Esophagus squamous epithelium (tissue), 5 donors: ENCODE data around the gene SLC25A43. TPM values are rescaled to one million over a fixed set of nuclear protein-coding genes. Genes with fewer than 3 reads are reported as not detected.

ENCODE experiments used
- DNase-seq: peaks from one replicate; lab custom pipeline; 2025; lab: John Stamatoyannopoulos, UW
- H3K27ac ChIP-seq, 4 donors: fragments of 200-600 bp; sonication (generic); one replicate each; pipeline ENCODE4 v1.5.1; 2016 to 2019; ENCODE audit warnings: mild to moderate bottlenecking in 1 of 4
- H3K27me3 ChIP-seq, 4 donors: fragments of 200-600 bp; sonication (generic); 1 replicate in 3 of 4; 2 replicates in 1 of 4; pipeline versions ENCODE4 v1.5.1 to v1.6.0; 2017 to 2021; ENCODE audit warnings: antibody characterized with exemption in 1 of 4
- H3K36me3 ChIP-seq, 3 donors: fragments of 200-600 bp; sonication (generic); one replicate each; pipeline ENCODE4 v1.5.1; 2016 to 2019
- H3K4me1 ChIP-seq, 3 donors: fragments of 200-600 bp; sonication (generic); one replicate each; pipeline ENCODE4 v1.5.1; 2017 to 2019
- H3K4me3 ChIP-seq, 4 donors: fragments of 200-600 bp; sonication (generic); 1 replicate in 3 of 4; 2 replicates in 1 of 4; pipeline ENCODE4 v1.5.1; 2016 to 2019; ENCODE audit warnings: mild to moderate bottlenecking in 2 of 4, moderate library complexity in 1 of 4
- H3K9me3 ChIP-seq, 3 donors: fragments of 200-600 bp; sonication (generic); one replicate each; pipeline ENCODE4 v1.5.1; 2016 to 2019
- POLR2A ChIP-seq, 4 donors: fragments of 450-650 bp; IDR thresholded peaks; one replicate each; pipeline ENCODE4 v1.6.1; 2017; ENCODE audit warnings: antibody characterized with exemption in 4 of 4, mild to moderate bottlenecking in 4 of 4, moderate library complexity in 3 of 4
- WGBS, 2 donors: methylation state at CpG; one replicate each; pipeline ENCODE4 v1.1.5; 2018; 5-methylcytosine and 5-hydroxymethylcytosine counted together
- intact Hi-C: fragments of 100-400 bp; cut with DNase I; formaldehyde crosslinking; loops from one replicate; pipeline ENCODE4 v1.15.0; 2022
- total RNA-seq, 4 donors: library from RNA; depleted of rRNA; stranded (reverse); fragments of >200 nt; gene quantifications; one replicate each; pipeline ENCODE4 v1.1.0, GENCODE V29; 2016
- TF ChIP-seq, protein P1 (sequence below), 6 experiments: fragments of 450-650 bp in 4 of 6; fragments of 200-600 bp in 2 of 6; sonication (generic) in 2 of 6; IDR thresholded peaks; one replicate each; pipeline ENCODE4 v1.5.1; 2016 to 2019; ENCODE audit warnings: antibody characterized with exemption in 6 of 6, mild to moderate bottlenecking in 4 of 6, moderate library complexity in 4 of 6
- donor health status: DM: yes; HTN: yes; CAD: no.

The SLC25A43 gene
- total RNA-seq, 4 donors from 2014 or later, result 26.1 to 39.0 (median 33.3) TPM

DNA sequence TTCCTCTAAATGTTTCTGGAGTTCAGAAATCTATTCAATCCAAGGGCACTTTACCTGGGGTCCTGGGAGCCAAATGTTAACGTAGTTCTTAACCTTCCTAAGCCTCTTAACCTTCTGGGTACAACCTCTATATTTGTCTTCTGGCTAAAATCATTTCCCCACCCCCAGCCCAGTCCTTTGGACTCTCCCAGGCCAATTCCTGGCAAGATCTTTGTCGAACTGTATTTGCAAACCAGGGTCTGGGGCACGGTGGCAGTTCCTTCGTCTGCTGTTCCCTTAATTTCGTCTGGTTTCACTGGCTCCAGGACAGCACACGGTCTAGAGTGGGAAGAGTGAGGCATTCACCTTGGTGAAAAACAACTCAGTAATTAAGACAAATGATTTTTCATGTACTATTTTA is 68.3 kb downstream of the SLC25A43 start:
- 71 to 83% methylated on average over 2 to 6 of the region's 6 CpGs for WGBS, 2 donors
- Histone ChIP-seq H3K4me3 (no peak overlapping the region), H3K27me3 (no peaks in the 10 kb centered on the region)

DNA sequence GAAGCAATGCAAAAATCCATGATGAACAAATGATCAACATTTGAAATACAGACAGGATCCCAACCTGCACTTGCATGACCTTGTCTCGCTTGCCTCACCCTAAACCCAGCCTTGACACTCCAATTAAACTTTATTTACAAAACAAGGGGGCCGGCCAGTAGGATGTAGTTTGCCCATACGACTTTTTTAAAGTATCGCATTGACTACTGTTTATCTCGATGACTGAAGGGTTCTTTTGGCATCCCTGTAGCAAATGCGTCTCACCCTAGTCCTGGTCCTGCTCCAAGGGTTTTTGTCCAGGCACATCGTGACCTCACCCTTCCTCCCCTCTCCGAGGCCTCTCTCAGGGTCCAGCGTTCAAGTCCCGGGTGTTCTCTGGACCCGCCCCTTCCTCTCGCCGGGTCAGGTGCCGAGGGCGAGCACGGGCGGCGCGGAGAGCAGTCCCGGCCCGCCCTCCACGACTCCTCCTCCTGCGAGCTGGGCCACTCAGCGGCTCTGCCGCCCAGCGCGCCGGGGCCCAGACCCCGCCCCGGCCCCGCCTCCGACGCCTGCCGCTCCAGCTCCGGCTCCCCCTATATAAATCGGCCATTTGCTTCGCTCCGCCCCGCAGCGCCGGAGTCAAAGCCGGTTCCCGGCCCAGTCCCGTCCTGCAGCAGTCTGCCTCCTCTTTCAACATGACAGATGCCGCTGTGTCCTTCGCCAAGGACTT is 68.9 kb downstream of the SLC25A43 start, which contains the start of gene SLC25A5:
TSS of gene SLC25A5 (plus strand) at position 603 of the 709 bp plus-strand sequence. CDS start at position 675, 72 bp downstream.
- H3K27me3 ChIP-seq, result no peaks in the 10 kb centered on the region
- H3K4me3 ChIP-seq, result peak within 1 kb of the TSS; percentile 71 to 85 (median 77)
- peaks cover 0 to 14% (median 0%) of the 10 kb centered on the region in 3 donors for H3K4me1 ChIP-seq
- intact Hi-C loops, result no loop called here
- 19 to 49% methylated on average over 6 to 12 of the region's 46 CpGs for WGBS, 2 donors
- peaks cover 0 to 22% (median 0%) of the 10 kb centered on the region in 3 donors for H3K36me3 ChIP-seq
- H3K9me3 ChIP-seq, result no peaks in the 10 kb centered on the region
- peak; percentile 21 for DNase-seq
- TF ChIP-seq, protein P1, sequence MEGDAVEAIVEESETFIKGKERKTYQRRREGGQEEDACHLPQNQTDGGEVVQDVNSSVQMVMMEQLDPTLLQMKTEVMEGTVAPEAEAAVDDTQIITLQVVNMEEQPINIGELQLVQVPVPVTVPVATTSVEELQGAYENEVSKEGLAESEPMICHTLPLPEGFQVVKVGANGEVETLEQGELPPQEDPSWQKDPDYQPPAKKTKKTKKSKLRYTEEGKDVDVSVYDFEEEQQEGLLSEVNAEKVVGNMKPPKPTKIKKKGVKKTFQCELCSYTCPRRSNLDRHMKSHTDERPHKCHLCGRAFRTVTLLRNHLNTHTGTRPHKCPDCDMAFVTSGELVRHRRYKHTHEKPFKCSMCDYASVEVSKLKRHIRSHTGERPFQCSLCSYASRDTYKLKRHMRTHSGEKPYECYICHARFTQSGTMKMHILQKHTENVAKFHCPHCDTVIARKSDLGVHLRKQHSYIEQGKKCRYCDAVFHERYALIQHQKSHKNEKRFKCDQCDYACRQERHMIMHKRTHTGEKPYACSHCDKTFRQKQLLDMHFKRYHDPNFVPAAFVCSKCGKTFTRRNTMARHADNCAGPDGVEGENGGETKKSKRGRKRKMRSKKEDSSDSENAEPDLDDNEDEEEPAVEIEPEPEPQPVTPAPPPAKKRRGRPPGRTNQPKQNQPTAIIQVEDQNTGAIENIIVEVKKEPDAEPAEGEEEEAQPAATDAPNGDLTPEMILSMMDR (IDR thresholded peaks at IDR 0.05), result peak in 1 of 6 experiments; percentile 3
- TF ChIP-seq POLR2A (IDR thresholded peaks at IDR 0.05), result peak in 3 of 4 donors; percentile 36 to 86 (median 84)
- peak within 1 kb of the TSS; percentile 96 to 98 (median 97) for H3K27ac ChIP-seq

More for the DNA sequence above, 68.3 kb downstream of the SLC25A43 start:
- intact Hi-C loops, result no loop called here
- DNase-seq, result no peak
- peaks cover 0 to 22% (median 0%) of the 10 kb centered on the region in 3 donors for H3K36me3 ChIP-seq
- peaks cover 0 to 14% (median 0%) of the 10 kb centered on the region in 3 donors for H3K4me1 ChIP-seq
- no peaks in the 10 kb centered on the region for H3K9me3 ChIP-seq
- TF ChIP-seq, protein P1 (IDR thresholded peaks at IDR 0.05), result no peak
- no peak for TF ChIP-seq POLR2A (IDR thresholded peaks at IDR 0.05)
- H3K27ac ChIP-seq, result peak overlapping the region in 2 of 4 donors; percentile 57 to 98

DNA sequence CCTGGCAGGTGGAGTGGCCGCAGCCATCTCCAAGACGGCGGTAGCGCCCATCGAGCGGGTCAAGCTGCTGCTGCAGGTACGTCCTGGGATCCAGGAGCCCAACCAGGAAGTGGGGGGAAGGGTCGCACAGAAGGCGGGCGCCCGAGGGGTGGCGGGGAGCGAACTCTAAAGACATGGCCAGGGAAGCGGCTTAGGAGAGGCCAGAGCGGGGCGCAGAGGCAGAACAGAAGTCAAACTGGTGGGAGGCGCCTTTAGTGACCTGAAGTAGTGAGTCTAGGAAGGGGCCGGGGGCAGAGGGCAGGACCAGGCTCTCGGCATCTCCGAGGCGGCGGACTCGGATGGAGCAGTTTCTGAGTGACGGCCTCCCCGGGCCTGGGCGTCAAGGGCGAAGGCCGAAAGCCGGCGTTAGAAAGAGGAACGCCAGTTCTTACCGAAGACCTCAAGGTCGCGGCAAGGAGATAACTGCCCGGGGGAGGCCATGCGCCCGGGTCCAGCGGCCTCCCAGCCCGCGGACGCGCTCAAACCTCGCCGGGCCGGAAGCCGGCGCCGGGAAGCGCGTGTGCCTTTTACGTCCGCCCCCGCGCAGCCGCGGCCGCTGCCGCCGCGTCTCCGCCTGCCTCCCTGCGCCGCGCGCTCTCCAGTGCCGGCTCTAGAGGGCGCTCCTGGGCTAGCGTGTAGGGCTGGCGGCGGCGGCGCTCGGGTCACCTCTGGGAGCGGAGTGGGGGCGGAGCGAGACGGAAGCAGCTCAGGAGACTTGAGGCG is 69.6 kb downstream of the SLC25A43 start:
- intact Hi-C loops, result no loop called here
- H3K27me3 ChIP-seq, result no peaks in the 10 kb centered on the region
- peak overlapping the region; percentile 96 to 98 (median 97) for H3K27ac ChIP-seq
- H3K36me3 ChIP-seq, result peaks cover 0 to 22% (median 0%) of the 10 kb centered on the region in 3 donors
- TF ChIP-seq, protein P1 (IDR thresholded peaks at IDR 0.05), result peak; percentile 62 to 89 (median 76)
- TF ChIP-seq POLR2A (IDR thresholded peaks at IDR 0.05), result peak in 2 of 4 donors; percentile 35 to 55
- peaks cover 0 to 14% (median 0%) of the 10 kb centered on the region in 3 donors for H3K4me1 ChIP-seq
- H3K4me3 ChIP-seq, result peak overlapping the region; percentile 71 to 85 (median 77)
- DNase-seq, result peak; percentile 31
- no peaks in the 10 kb centered on the region for H3K9me3 ChIP-seq
- 0 to 51% methylated on average over 1 to 18 of the region's 78 CpGs for WGBS, 2 donors

DNA sequence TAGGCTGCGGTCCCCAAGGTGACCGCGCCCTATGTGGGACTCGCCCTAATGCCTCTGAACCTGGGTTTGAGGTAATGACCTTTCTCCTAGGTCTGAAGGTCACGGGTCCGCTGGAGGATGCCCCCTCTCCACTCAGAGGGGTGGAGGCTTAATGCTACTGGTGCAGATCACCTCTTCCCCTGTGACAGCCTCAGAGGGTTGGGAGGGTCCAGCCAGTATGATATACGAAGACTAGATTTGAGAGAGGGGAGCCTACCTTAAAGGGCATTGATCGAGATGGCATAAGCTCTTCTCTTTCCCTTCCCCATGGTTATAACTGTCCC is 70.1 kb downstream of the SLC25A43 start:
- TF ChIP-seq POLR2A (IDR thresholded peaks at IDR 0.05), result no peak
- TF ChIP-seq, protein P1 (IDR thresholded peaks at IDR 0.05), result no peak

More for the DNA sequence above, 70.1 kb downstream of the SLC25A43 start:
- Histone ChIP-seq H3K9me3 (no peaks in the 10 kb centered on the region), H3K27me3 (no peaks in the 10 kb centered on the region), H3K27ac (peak overlapping the region; percentile 84 to 98 (median 96)), H3K4me3 (peak overlapping the region; percentile 71 to 85 (median 77)), H3K4me1 (peaks cover 0 to 14% (median 0%) of the 10 kb centered on the region in 3 donors), H3K36me3 (peaks cover 0 to 22% (median 0%) of the 10 kb centered on the region in 3 donors)
- WGBS, 2 donors, result 0 to 49% methylated on average over 3 to 4 of the region's 8 CpGs
- intact Hi-C loops, result no loop called here
- no peak for DNase-seq
